Chondrocyte (in vitro differentiated cells): Measurements from ENCODE around the gene ALX4. TPM values are rescaled to one million over a fixed set of nuclear protein-coding genes. Genes with fewer than 3 reads are reported as not detected.

Source experiments
- DNase-seq: peaks from one replicate; pipeline ENCODE4 v3.0.0; 2021; ENCODE audit warnings: mixed read lengths, low spot score
- H3K27ac Mint-ChIP-seq: one replicate; pipeline ENCODE4 v1.8.0; 2021; ENCODE audit warnings: mild to moderate bottlenecking, moderate library complexity, mixed read lengths; ENCODE audit not compliant: unreplicated experiment
- H3K27me3 Mint-ChIP-seq: 2 replicates; pipeline ENCODE4 v1.8.0; 2021; ENCODE audit warnings: low read depth, mixed read lengths
- H3K36me3 Mint-ChIP-seq: 2 replicates; pipeline ENCODE4 v1.8.0; 2021; ENCODE audit warnings: low read depth, mixed read lengths
- H3K4me1 Mint-ChIP-seq: 2 replicates; pipeline ENCODE4 v1.8.0; 2021; ENCODE audit warnings: low read depth, mild to moderate bottlenecking, mixed read lengths
- H3K4me3 Mint-ChIP-seq: one replicate; pipeline ENCODE4 v1.8.0; 2021; ENCODE audit warnings: mild to moderate bottlenecking, moderate library complexity, mixed read lengths; ENCODE audit not compliant: unreplicated experiment
- H3K9me3 Mint-ChIP-seq: 2 replicates; pipeline ENCODE4 v1.8.0; 2021; ENCODE audit warnings: low read depth, mixed read lengths
- CTCF ChIP-seq: fragments of 200-600 bp; sonication (generic); IDR thresholded peaks from 2 replicates; pipeline ENCODE4 v1.5.0; 2021; ENCODE audit warnings: antibody characterized with exemption, mild to moderate bottlenecking, moderate library complexity
- total RNA-seq: library from RNA; stranded (reverse); gene quantifications from 3 replicates; pipeline ENCODE4 v1.2.1, GENCODE V29; 2021

The ALX4 gene
- total RNA-seq, 1 donor from 2014 or later = not detected

- Mint-ChIP-seq H3K27me3 (peaks cover 25% of the 10 kb centered on the region), H3K4me3 (no peak overlapping the region), H3K4me1 (no peaks in the 10 kb centered on the region), H3K27ac (no peak overlapping the region), H3K9me3 (no peaks in the 10 kb centered on the region), H3K36me3 (no peaks in the 10 kb centered on the region)
- no peak for DNase-seq
- no peak for TF ChIP-seq CTCF
These were observed 34.0 kb upstream of the ALX4 start for GRCh38 chr11:44343778-44344422.

GRCh38 chr11:44342616-44343015, 32.7 kb upstream of the ALX4 start:
- Mint-ChIP-seq H3K4me1 (no peaks in the 10 kb centered on the region), H3K27me3 (peaks cover 35% of the 10 kb centered on the region), H3K36me3 (no peaks in the 10 kb centered on the region), H3K9me3 (no peaks in the 10 kb centered on the region), H3K27ac (no peak overlapping the region), H3K4me3 (no peak overlapping the region)
- DNase-seq = no peak
- TF ChIP-seq CTCF = no peak

GRCh38 chr11:44340656-44341055, 30.7 kb upstream of the ALX4 start:
- Mint-ChIP-seq H3K36me3 (no peaks in the 10 kb centered on the region), H3K4me3 (no peak overlapping the region), H3K9me3 (no peaks in the 10 kb centered on the region), H3K4me1 (no peaks in the 10 kb centered on the region), H3K27ac (no peak overlapping the region), H3K27me3 (peaks cover 40% of the 10 kb centered on the region)
- no peak for TF ChIP-seq CTCF
- DNase-seq = no peak

GRCh38 chr11:44339530-44339883, 29.6 kb upstream of the ALX4 start:
- Mint-ChIP-seq H3K27me3 (peaks cover 44% of the 10 kb centered on the region), H3K4me1 (no peaks in the 10 kb centered on the region)

More at GRCh38 chr11:44339530-44339883, 29.6 kb upstream of the ALX4 start:
- DNase-seq = no peak
- TF ChIP-seq CTCF = no peak
- Mint-ChIP-seq H3K27ac (no peak overlapping the region), H3K4me3 (no peak overlapping the region), H3K36me3 (no peaks in the 10 kb centered on the region), H3K9me3 (no peaks in the 10 kb centered on the region)
